Upper lobe of left lung (tissue), 6 donors: ENCODE measurements around the gene NBEA. TPM values are rescaled to one million over a fixed set of nuclear protein-coding genes. Genes with fewer than 3 reads are reported as not detected.

ENCODE experiments used
- ATAC-seq, 2 donors: fragments of 200-7000 bp; cut with Tn5 transposase; one replicate each; pipeline ENCODE4 v1.9.1; 2022; ENCODE audit warnings: mild to moderate bottlenecking in 2 of 2, moderate library complexity in 2 of 2; ENCODE audit not compliant: low FRiP score in 2 of 2
- DNase-seq, 2 donors: peaks; one replicate each; pipeline ENCODE4 v3.0.0-alpha.2; 2019 to 2020
- H3K27ac ChIP-seq, 4 donors: fragments of 200-600 bp; sonication (generic); one replicate each; pipeline ENCODE4 v1.5.1; 2016 to 2019
- H3K27me3 ChIP-seq, 4 donors: fragments of 200-600 bp; sonication (generic); one replicate each; pipeline ENCODE4 v1.5.1; 2017 to 2019
- H3K36me3 ChIP-seq, 4 donors: fragments of 200-600 bp; sonication (generic); one replicate each; pipeline ENCODE4 v1.5.1; 2016 to 2019
- H3K4me1 ChIP-seq, 4 donors: fragments of 200-600 bp; sonication (generic); one replicate each; pipeline ENCODE4 v1.5.1; 2018 to 2019
- H3K4me3 ChIP-seq, 4 donors: fragments of 200-600 bp; sonication (generic); one replicate each; pipeline ENCODE4 v1.5.1; 2017 to 2019; ENCODE audit warnings: mild to moderate bottlenecking in 2 of 4, moderate library complexity in 1 of 4
- H3K9me3 ChIP-seq, 4 donors: fragments of 200-600 bp; sonication (generic); one replicate each; pipeline ENCODE4 v1.5.1; 2018 to 2019
- EP300 ChIP-seq, 4 donors: sonication (generic); formaldehyde crosslinking; IDR thresholded peaks; one replicate each; pipeline ENCODE4 v1.5.1; 2017; ENCODE audit warnings: antibody characterized with exemption in 4 of 4, control low read depth in 2 of 4
- POLR2A ChIP-seq, 4 donors: fragments of 450-650 bp; IDR thresholded peaks; one replicate each; pipeline ENCODE4 v1.5.1; 2016 to 2017; ENCODE audit warnings: antibody characterized with exemption in 4 of 4, mild to moderate bottlenecking in 2 of 4
- POLR2AphosphoS5 ChIP-seq, 2 donors: sonication (generic); formaldehyde crosslinking; IDR thresholded peaks; one replicate each; pipeline ENCODE4 v1.5.1; 2017; ENCODE audit warnings: antibody characterized with exemption in 2 of 2
- WGBS, 2 donors: methylation state at CpG; one replicate each; pipeline ENCODE4 v1.1.5; 2017 to 2018; 5-methylcytosine and 5-hydroxymethylcytosine counted together
- total RNA-seq, 6 donors: library from RNA; depleted of rRNA in 4 of 6; stranded (reverse); fragments of >200 nt in 4 of 6; gene quantifications; one replicate each; pipeline versions ENCODE4 v1.1.0 to v1.2.1, GENCODE V29; 2016 to 2021
- TF ChIP-seq, protein P1 (sequence below), 6 experiments: fragments of 450-650 bp in 4 of 6; fragments of 200-600 bp in 2 of 6; sonication (generic) in 2 of 6; IDR thresholded peaks; one replicate each; pipeline ENCODE4 v1.5.1; 2016 to 2019; ENCODE audit warnings: antibody characterized with exemption in 6 of 6
- donor health status: DM: no; HTN: no; CAD: no; lungs with moderate emphysema.
- donor health status: DM: no; HTN: yes; CAD: no; lungs with severe emphysema.

NBEA gene
- total RNA-seq, 6 donors from 2014 or later = 2.7 to 21.4 (median 5.5) TPM

DNA sequence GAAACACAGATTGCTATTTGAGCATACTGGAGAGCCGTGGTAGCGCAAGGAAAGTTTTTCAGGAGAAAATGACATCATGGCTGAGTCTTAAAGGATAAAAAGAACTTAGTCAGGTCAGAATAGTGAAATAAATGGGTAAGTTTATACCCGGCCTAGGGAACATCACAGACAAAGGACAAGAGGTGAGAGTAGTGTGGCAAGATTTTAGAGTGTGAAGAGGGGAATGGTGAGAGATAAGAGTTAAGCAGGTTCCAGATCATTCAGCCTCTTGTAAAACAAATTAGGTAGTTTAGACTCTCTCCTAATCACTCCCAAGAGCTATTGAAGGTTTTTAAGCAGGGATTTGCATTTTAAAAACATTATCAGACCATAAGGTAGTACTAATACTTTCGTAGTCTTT is 650.4 kb downstream of the NBEA start:
- 82% methylated on average over 4 of the region's 4 CpGs for WGBS, 2 donors
- DNase-seq (no peak), ATAC-seq (no peak)
- H3K27me3 ChIP-seq = no peaks in the 10 kb centered on the region
- no peaks in the 10 kb centered on the region for H3K9me3 ChIP-seq
- no peaks in the 10 kb centered on the region for H3K4me1 ChIP-seq
- no peak overlapping the region for H3K27ac ChIP-seq
- TF ChIP-seq POLR2AphosphoS5 (IDR thresholded peaks at IDR 0.05) (no peak), EP300 (IDR thresholded peaks at IDR 0.05) (no peak), POLR2A (IDR thresholded peaks at IDR 0.05) (no peak)
- TF ChIP-seq, protein P1, sequence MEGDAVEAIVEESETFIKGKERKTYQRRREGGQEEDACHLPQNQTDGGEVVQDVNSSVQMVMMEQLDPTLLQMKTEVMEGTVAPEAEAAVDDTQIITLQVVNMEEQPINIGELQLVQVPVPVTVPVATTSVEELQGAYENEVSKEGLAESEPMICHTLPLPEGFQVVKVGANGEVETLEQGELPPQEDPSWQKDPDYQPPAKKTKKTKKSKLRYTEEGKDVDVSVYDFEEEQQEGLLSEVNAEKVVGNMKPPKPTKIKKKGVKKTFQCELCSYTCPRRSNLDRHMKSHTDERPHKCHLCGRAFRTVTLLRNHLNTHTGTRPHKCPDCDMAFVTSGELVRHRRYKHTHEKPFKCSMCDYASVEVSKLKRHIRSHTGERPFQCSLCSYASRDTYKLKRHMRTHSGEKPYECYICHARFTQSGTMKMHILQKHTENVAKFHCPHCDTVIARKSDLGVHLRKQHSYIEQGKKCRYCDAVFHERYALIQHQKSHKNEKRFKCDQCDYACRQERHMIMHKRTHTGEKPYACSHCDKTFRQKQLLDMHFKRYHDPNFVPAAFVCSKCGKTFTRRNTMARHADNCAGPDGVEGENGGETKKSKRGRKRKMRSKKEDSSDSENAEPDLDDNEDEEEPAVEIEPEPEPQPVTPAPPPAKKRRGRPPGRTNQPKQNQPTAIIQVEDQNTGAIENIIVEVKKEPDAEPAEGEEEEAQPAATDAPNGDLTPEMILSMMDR (IDR thresholded peaks at IDR 0.05) = no peak
- no peak overlapping the region for H3K4me3 ChIP-seq
- no peaks in the 10 kb centered on the region for H3K36me3 ChIP-seq

DNA sequence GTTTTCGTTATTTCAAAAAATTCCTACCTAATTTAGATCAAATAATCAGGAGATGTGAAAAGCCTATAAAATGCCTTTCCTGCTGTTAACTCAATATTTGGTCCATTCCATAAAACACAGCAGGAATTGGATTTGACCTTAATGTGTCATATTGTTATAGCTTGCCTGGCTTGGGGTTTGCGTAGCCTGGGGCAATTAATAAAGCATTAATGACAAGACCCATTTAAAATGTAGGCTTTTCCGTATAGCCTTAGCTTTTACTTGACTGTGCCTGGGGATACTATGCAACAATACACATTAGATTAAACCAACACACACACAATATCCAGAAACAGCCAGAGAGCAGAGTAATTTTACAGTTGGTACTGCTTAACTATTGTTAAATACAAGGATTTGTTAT is 651.6 kb downstream of the NBEA start:
- Histone ChIP-seq H3K9me3 (no peaks in the 10 kb centered on the region), H3K36me3 (no peaks in the 10 kb centered on the region), H3K27me3 (no peaks in the 10 kb centered on the region), H3K4me1 (no peaks in the 10 kb centered on the region), H3K4me3 (no peak overlapping the region), H3K27ac (no peak overlapping the region)
- DNase-seq = no peak
- TF ChIP-seq, protein P1 (IDR thresholded peaks at IDR 0.05) = no peak
- TF ChIP-seq POLR2AphosphoS5 (IDR thresholded peaks at IDR 0.05) = no peak
- no peak for TF ChIP-seq POLR2A (IDR thresholded peaks at IDR 0.05)
- TF ChIP-seq EP300 (IDR thresholded peaks at IDR 0.05) = no peak
- WGBS, 2 donors = 87 to 92% methylated on average over 3 of the region's 3 CpGs
- no peak for ATAC-seq

DNA sequence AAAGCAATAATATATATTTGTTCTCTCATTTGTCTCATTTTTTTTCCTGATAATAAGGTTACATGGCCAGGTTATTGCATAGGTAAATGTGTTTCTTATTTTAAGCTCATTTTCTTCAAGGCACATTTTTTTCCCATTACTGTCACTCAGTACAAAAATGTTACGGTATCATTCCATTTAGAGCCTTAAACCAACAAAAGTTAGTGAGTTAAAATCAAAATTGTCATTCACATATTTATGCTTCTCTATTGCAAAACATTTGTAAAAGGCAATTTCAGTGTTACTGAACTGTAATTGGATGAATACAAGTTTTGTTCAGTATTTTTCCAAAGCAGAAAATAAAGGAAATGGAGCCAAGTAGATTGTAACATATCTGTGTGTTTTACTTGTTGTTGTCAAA is 652.0 kb downstream of the NBEA start:
- Histone ChIP-seq H3K27me3 (no peaks in the 10 kb centered on the region), H3K4me1 (no peaks in the 10 kb centered on the region), H3K27ac (no peak overlapping the region), H3K9me3 (no peaks in the 10 kb centered on the region), H3K4me3 (no peak overlapping the region), H3K36me3 (no peaks in the 10 kb centered on the region)
- no peak for ATAC-seq
- TF ChIP-seq, protein P1 (IDR thresholded peaks at IDR 0.05) = no peak
- TF ChIP-seq POLR2A (IDR thresholded peaks at IDR 0.05) (no peak), EP300 (IDR thresholded peaks at IDR 0.05) (no peak), POLR2AphosphoS5 (IDR thresholded peaks at IDR 0.05) (no peak)
- WGBS, 2 donors = 96 to 100% methylated on average over 1 of the region's 1 CpG
- DNase-seq = no peak

DNA sequence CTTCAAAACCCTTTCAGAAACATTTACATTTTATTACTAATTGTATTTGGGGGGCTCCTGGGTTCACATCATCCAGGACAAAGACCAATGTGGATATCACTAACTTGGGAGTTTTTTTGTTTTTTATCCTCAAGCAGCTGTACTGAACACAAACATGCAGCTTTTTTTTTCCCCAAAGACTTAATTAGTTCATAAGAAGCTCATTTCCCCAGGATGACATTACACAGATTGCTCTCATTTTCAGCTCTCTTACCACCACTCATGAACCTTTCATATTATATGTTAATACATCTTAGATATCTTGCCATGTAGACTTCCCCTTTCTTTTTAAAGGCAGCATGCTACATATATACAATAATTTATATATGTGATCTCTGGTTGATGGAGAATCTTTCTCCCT is 653.1 kb downstream of the NBEA start:
- Histone ChIP-seq H3K27ac (no peak overlapping the region), H3K4me1 (no peaks in the 10 kb centered on the region), H3K4me3 (no peak overlapping the region), H3K27me3 (no peaks in the 10 kb centered on the region), H3K9me3 (no peaks in the 10 kb centered on the region), H3K36me3 (no peaks in the 10 kb centered on the region)
- ATAC-seq (no peak), DNase-seq (no peak)
- TF ChIP-seq POLR2A (IDR thresholded peaks at IDR 0.05) (no peak), POLR2AphosphoS5 (IDR thresholded peaks at IDR 0.05) (no peak), EP300 (IDR thresholded peaks at IDR 0.05) (no peak)
- TF ChIP-seq, protein P1 (IDR thresholded peaks at IDR 0.05) = no peak

DNA sequence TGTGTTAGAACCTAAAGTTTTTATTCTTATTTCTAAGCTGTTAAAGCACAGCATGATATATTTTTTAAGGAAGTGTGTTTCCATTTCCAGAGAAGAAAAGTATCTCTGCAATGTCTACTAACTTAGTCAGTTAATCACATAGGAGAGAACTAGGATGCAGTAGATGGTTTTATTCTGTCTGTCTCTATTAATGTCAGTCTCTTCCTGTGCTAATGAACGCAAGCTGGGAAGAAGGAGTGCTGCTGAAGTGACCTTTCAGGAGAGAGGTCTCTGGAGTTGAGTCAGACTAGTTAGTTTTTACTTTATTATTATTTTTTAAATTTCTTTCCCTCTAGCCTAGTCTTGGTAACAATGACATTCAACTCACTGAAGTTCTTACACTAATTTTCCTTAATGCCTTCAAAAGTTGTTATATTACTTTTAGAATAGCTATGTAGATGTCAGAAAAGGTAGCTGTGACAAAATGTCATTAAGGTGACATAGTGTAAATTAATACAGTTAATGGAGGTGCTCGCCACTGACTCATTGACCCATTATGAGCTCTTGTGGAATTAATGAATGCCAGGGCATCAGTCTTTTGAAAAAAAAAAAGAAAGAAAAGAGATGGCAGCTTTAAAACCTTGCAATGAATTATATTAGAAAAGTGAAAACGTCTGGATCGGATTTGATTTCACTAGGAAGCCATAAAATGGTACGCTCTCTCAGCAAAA is 654.4 kb downstream of the NBEA start:
- Histone ChIP-seq H3K27me3 (no peaks in the 10 kb centered on the region), H3K36me3 (no peaks in the 10 kb centered on the region), H3K27ac (no peak overlapping the region), H3K9me3 (no peaks in the 10 kb centered on the region), H3K4me3 (no peak overlapping the region), H3K4me1 (no peaks in the 10 kb centered on the region)
- WGBS, 2 donors = 89 to 95% methylated on average over 5 of the region's 5 CpGs
- ATAC-seq (no peak), DNase-seq (no peak)
- TF ChIP-seq POLR2AphosphoS5 (IDR thresholded peaks at IDR 0.05) (no peak), POLR2A (IDR thresholded peaks at IDR 0.05) (no peak), EP300 (IDR thresholded peaks at IDR 0.05) (no peak)
- TF ChIP-seq, protein P1 (IDR thresholded peaks at IDR 0.05) = no peak
